Keratinocyte (primary cell): ENCODE measurements around the gene MRPL53. TPM values are rescaled to one million over a fixed set of nuclear protein-coding genes. Genes with fewer than 3 reads are reported as not detected.
A peak's percentile ranks its signal among the peaks of the same experiment; 100 is the strongest.

Experiments used
- DNase-seq: peaks from one replicate; pipeline ENCODE4 v3.0.0-alpha.2; 2011; ENCODE audit warnings: low read depth, missing footprints, low spot score
- FAIRE-seq: peaks from 2 replicates; lab custom pipeline; 2011; peaks lifted over from hg19 to GRCh38; lab: Jason Lieb, UNC
- H2AFZ ChIP-seq: 2 replicates; pipeline ENCODE4 v1.6.0; 2012; ENCODE audit warnings: low read length, control low read depth, inconsistent platforms; ENCODE audit not compliant: control insufficient read depth
- H3K27ac ChIP-seq: 2 replicates; pipeline ENCODE4 v1.5.1; 2011; ENCODE audit warnings: low read length; ENCODE audit not compliant: control insufficient read depth, insufficient read depth
- H3K27me3 ChIP-seq: 3 replicates; pipeline ENCODE4 v1.6.0; 2011; ENCODE audit warnings: low read length; ENCODE audit not compliant: control insufficient read depth, insufficient read depth; ENCODE audit errors: extremely low read depth
- H3K36me3 ChIP-seq, 2 experiments: 2 replicates in 1 of 2; 3 replicates in 1 of 2; pipeline ENCODE4 v1.5.1; 2011; ENCODE audit warnings: low read length in 2 of 2, mild to moderate bottlenecking in 1 of 2; ENCODE audit not compliant: control insufficient read depth in 2 of 2, insufficient read depth in 2 of 2; ENCODE audit errors: extremely low read depth in 1 of 2
- H3K4me1 ChIP-seq: 3 replicates; pipeline ENCODE4 v1.5.1; 2011; ENCODE audit warnings: low read length; ENCODE audit not compliant: control insufficient read depth, insufficient read depth; ENCODE audit errors: extremely low read depth
- H3K4me2 ChIP-seq: 3 replicates; pipeline ENCODE4 v1.6.0; 2011; ENCODE audit warnings: low read depth, low read length; ENCODE audit not compliant: control insufficient read depth, insufficient read depth; ENCODE audit errors: extremely low read depth
- H3K4me3 ChIP-seq, 3 experiments: fragments of 200-600 bp in 1 of 3; sonication (generic) in 1 of 3; 2 replicates in 2 of 3; 3 replicates in 1 of 3; pipeline ENCODE4 v1.5.1; 2011 to 2016; ENCODE audit warnings: low read length in 3 of 3, mild to moderate bottlenecking in 3 of 3, control low read depth in 2 of 3, inconsistent platforms in 1 of 3, low read depth in 1 of 3, mixed read lengths in 1 of 3, mixed run types in 1 of 3, moderate library complexity in 1 of 3; ENCODE audit not compliant: control insufficient read depth in 2 of 3, insufficient read depth in 2 of 3; ENCODE audit errors: extremely low read depth in 1 of 3
- H3K79me2 ChIP-seq: 2 replicates; pipeline ENCODE4 v1.6.0; 2012; ENCODE audit warnings: low read length; ENCODE audit not compliant: control insufficient read depth, insufficient read depth
- H3K9ac ChIP-seq: 3 replicates; pipeline ENCODE4 v1.6.0; 2011; ENCODE audit warnings: low read length; ENCODE audit not compliant: control insufficient read depth, insufficient read depth; ENCODE audit errors: extremely low read depth
- H3K9me1 ChIP-seq: 3 replicates; pipeline ENCODE4 v1.6.0; 2011; ENCODE audit warnings: low read length; ENCODE audit not compliant: control insufficient read depth, insufficient read depth; ENCODE audit errors: extremely low read depth
- H3K9me3 ChIP-seq: 2 replicates; pipeline ENCODE4 v1.5.1; 2012; ENCODE audit warnings: low read depth, low read length; ENCODE audit not compliant: control insufficient read depth
- H4K20me1 ChIP-seq: 3 replicates; pipeline ENCODE4 v1.6.0; 2011; ENCODE audit warnings: low read length; ENCODE audit not compliant: control insufficient read depth, insufficient read depth; ENCODE audit errors: extremely low read depth
- CTCF ChIP-seq, 3 experiments: IDR thresholded peaks in 1 of 3; conservative IDR thresholded peaks in 1 of 3; optimal IDR thresholded peaks in 1 of 3; 2 replicates in 2 of 3; 3 replicates in 1 of 3; pipeline versions ENCODE3 to v1.5.1; 2011; ENCODE audit warnings: low read length in 3 of 3, mild to moderate bottlenecking in 3 of 3, moderate library complexity in 2 of 3, control low read depth in 1 of 3, inconsistent platforms in 1 of 3; ENCODE audit not compliant: insufficient read depth in 2 of 3; ENCODE audit errors: extremely low read depth in 1 of 3
- EZH2 ChIP-seq: IDR thresholded peaks from one replicate; pipeline ENCODE4 v1.6.1; 2012; ENCODE audit warnings: inconsistent platforms, mild to moderate bottlenecking, low read length, moderate library complexity
- dilution Hi-C: fragments of 300-500 bp; cut with MboI; formaldehyde crosslinking; loops from one replicate; pipeline ENCODE4 v1.7.0; 2020; ENCODE audit warnings: low sequenced_read_pairs; ENCODE audit not compliant: extremely low pct_ligation_motif_present
- polyA plus RNA-seq, 5 experiments: library from polyadenylated mRNA; depleted of rRNA in 3 of 5; stranded (reverse) in 3 of 5; stranded (forward) in 1 of 5; unstranded in 1 of 5; fragments of >200 nt; gene quantifications; 1 replicate in 1 of 5; 2 replicates in 3 of 5; 3 replicates in 1 of 5; pipeline versions ENCODE4 v1.2.1 to v1.2.3, GENCODE V29; 2011 to 2012; ENCODE audit warnings: missing spikeins in 2 of 5, low read depth in 1 of 5, low replicate concordance in 1 of 5

MRPL53 gene
- polyA plus RNA-seq, 1 donor (not counting 4 experiments of a cell fraction or from before 2014, with no cell fraction given): 31.0 TPM

- H2AFZ ChIP-seq: peak within 1 kb of the TSS; percentile 97
- H4K20me1 ChIP-seq: no peaks in the 10 kb centered on the region
- H3K36me3 ChIP-seq: peaks cover 0 to 7% of the 10 kb centered on the region in 2 experiments
- H3K4me1 ChIP-seq: peaks cover 18% of the 10 kb centered on the region
- no peaks in the 10 kb centered on the region for H3K27me3 ChIP-seq
- H3K9ac ChIP-seq: peak within 1 kb of the TSS; percentile 84
- H3K9me3 ChIP-seq: no peaks in the 10 kb centered on the region
- peak within 1 kb of the TSS; percentile 92 to 97 (median 95) for H3K4me3 ChIP-seq
- H3K27ac ChIP-seq: peak within 1 kb of the TSS; percentile 82
- H3K9me1 ChIP-seq: no peaks in the 10 kb centered on the region
- no peak for DNase-seq
- H3K4me2 ChIP-seq: peak within 1 kb of the TSS; percentile 84
- no peak for TF ChIP-seq EZH2
- TF ChIP-seq CTCF (optimal IDR thresholded peaks at IDR 0.05 in 1 of 3, IDR thresholded peaks at IDR 0.05 in 1 of 3, conservative IDR thresholded peaks at IDR 0.05 in 1 of 3; ENCODE audit: extremely low read depth in 1 of 3, insufficient read depth in 2 of 3, low read length in 3 of 3): peak; percentile 89 to 92 (median 92)
- peak; percentile 76 for FAIRE-seq
- dilution Hi-C loops: no loop called here
- H3K79me2 ChIP-seq: peaks cover 35% of the 10 kb centered on the region
Observed at GRCh38 chr2:74482801-74483674, 10.6 kb upstream of the MRPL53 start, which contains the start of the genes CCDC142 and TTC31. TSS of gene CCDC142 (minus strand) at chr2:74482998. CDS start at chr2:74482837, 161 bp downstream. TSS of gene TTC31 (plus strand) at chr2:74483081. CDS start at chr2:74483096, 15 bp downstream.

GRCh38 chr2:74481961-74482800 lies 9.7 kb upstream of the MRPL53 start:
- no peaks in the 10 kb centered on the region for H3K27me3 ChIP-seq
- no peaks in the 10 kb centered on the region for H3K9me1 ChIP-seq
- dilution Hi-C loops: no loop called here
- no peak for FAIRE-seq
- peak overlapping the region; percentile 92 to 97 (median 95) for H3K4me3 ChIP-seq
- DNase-seq: no peak
- H2AFZ ChIP-seq: peak overlapping the region; percentile 97
- peak overlapping the region; percentile 82 for H3K27ac ChIP-seq
- peaks cover 35% of the 10 kb centered on the region for H3K79me2 ChIP-seq
- H3K9ac ChIP-seq: peak overlapping the region; percentile 84
- peak overlapping the region; percentile 84 for H3K4me2 ChIP-seq
- TF ChIP-seq CTCF (optimal IDR thresholded peaks at IDR 0.05 in 1 of 3, IDR thresholded peaks at IDR 0.05 in 1 of 3, conservative IDR thresholded peaks at IDR 0.05 in 1 of 3; ENCODE audit: extremely low read depth in 1 of 3, insufficient read depth in 2 of 3, low read length in 3 of 3) (peak in 1 of 3 experiments; percentile 0), EZH2 (no peak)
- peaks cover 0 to 11% of the 10 kb centered on the region in 2 experiments for H3K36me3 ChIP-seq
- H4K20me1 ChIP-seq: no peaks in the 10 kb centered on the region
- H3K4me1 ChIP-seq: peaks cover 14% of the 10 kb centered on the region
- no peaks in the 10 kb centered on the region for H3K9me3 ChIP-seq
